Measurements from ENCODE around the gene TRIB2. TPM values are rescaled to one million over a fixed set of nuclear protein-coding genes. Genes with fewer than 3 reads are reported as not detected.

The TRIB2 gene
- total RNA-seq, 8 experiments from 2014 or later, result 10.4 to 112 (median 99.3) TPM

- no peak overlapping the region for H3K27ac ChIP-seq
- in situ Hi-C loops (cut with MboI; ENCODE audit: low pct_unique_long_range_greater_than_20kb in 2 of 9, low sequenced_read_pairs in 9 of 9, unreplicated experiment in 9 of 9), result loop anchor here in 3 of 9 experiments (25.0 kb wide), 2 partner anchors 212 to 287 kb away; no protein-coding TSS in a partner anchor
- no peak for ATAC-seq (replicated peaks in 6 of 8)
- 80 to 100% (median 96%) methylated on average over 1 to 10 of the region's 12 CpGs for WGBS, 10 experiments
- H3K4me3 ChIP-seq, result no peak overlapping the region
- H3K4me1 ChIP-seq (replicated peaks in 1 of 2), result peaks cover 12 to 13% of the 10 kb centered on the region in 2 donors
These were observed 8.8 kb downstream of the TRIB2 start for GRCh38 chr2:12725233-12726187.

GRCh38 chr2:12726271-12726670 is 9.5 kb downstream of the TRIB2 start:
- no peak overlapping the region for H3K4me3 ChIP-seq
- in situ Hi-C loops (cut with MboI; ENCODE audit: low pct_unique_long_range_greater_than_20kb in 2 of 9, low sequenced_read_pairs in 9 of 9, unreplicated experiment in 9 of 9), result loop anchor here in 3 of 9 experiments (25.0 kb wide), 2 partner anchors 211 to 286 kb away; no protein-coding TSS in a partner anchor
- peaks cover 12 to 13% of the 10 kb centered on the region in 2 donors for H3K4me1 ChIP-seq (replicated peaks in 1 of 2)
- ATAC-seq (replicated peaks in 6 of 8), result no peak
- 83 to 100% (median 100%) methylated on average over 1 to 2 of the region's 2 CpGs; no CpG with 5 or more reads in 2 of the 10 experiments for WGBS, 10 experiments
- H3K27ac ChIP-seq, result no peak overlapping the region

GRCh38 chr2:12727065-12727464 is 10.3 kb downstream of the TRIB2 start:
- Histone ChIP-seq H3K4me1 (replicated peaks in 1 of 2) (peaks cover 11 to 12% of the 10 kb centered on the region in 2 donors), H3K4me3 (no peak overlapping the region), H3K27ac (no peak overlapping the region)
- 67 to 100% (median 90%) methylated on average over 1 to 3 of the region's 6 CpGs; no CpG with 5 or more reads in 4 of the 10 experiments for WGBS, 10 experiments
- in situ Hi-C loops (cut with MboI; ENCODE audit: low pct_unique_long_range_greater_than_20kb in 2 of 9, low sequenced_read_pairs in 9 of 9, unreplicated experiment in 9 of 9), result loop anchor here in 3 of 9 experiments (25.0 kb wide), 2 partner anchors 210 to 285 kb away; no protein-coding TSS in a partner anchor
- peak in 2 of 8 experiments; percentile 15 to 58 for ATAC-seq (replicated peaks in 6 of 8)

GRCh38 chr2:12727641-12728040 is 10.9 kb downstream of the TRIB2 start:
- no peak overlapping the region for H3K27ac ChIP-seq
- H3K4me3 ChIP-seq, result no peak overlapping the region
- ATAC-seq (replicated peaks in 6 of 8), result no peak
- WGBS, 10 experiments, result 33 to 100% (median 93%) methylated on average over 1 to 3 of the region's 5 CpGs; no CpG with 5 or more reads in 5 of the 10 experiments
- peaks cover 7 to 9% of the 10 kb centered on the region in 2 donors for H3K4me1 ChIP-seq (replicated peaks in 1 of 2)
- in situ Hi-C loops (cut with MboI; ENCODE audit: low pct_unique_long_range_greater_than_20kb in 2 of 9, low sequenced_read_pairs in 9 of 9, unreplicated experiment in 9 of 9), result loop anchor here in 3 of 9 experiments (25.0 kb wide), 2 partner anchors 210 to 285 kb away; no protein-coding TSS in a partner anchor

- 94 to 100% (median 100%) methylated on average over 1 to 9 of the region's 9 CpGs; no CpG with 5 or more reads in 3 of the 10 experiments for WGBS, 10 experiments
- peaks cover under 1 to 9% of the 10 kb centered on the region in 2 donors for H3K4me1 ChIP-seq (replicated peaks in 1 of 2)
- H3K4me3 ChIP-seq, result no peak overlapping the region
- H3K27ac ChIP-seq, result no peak overlapping the region
- in situ Hi-C loops (cut with MboI; ENCODE audit: low pct_unique_long_range_greater_than_20kb in 2 of 9, low sequenced_read_pairs in 9 of 9, unreplicated experiment in 9 of 9), result loop anchor here in 3 of 9 experiments (25.0 kb wide), 2 partner anchors 209 to 284 kb away; no protein-coding TSS in a partner anchor
- no peak for ATAC-seq (replicated peaks in 6 of 8)
These were observed 11.6 kb downstream of the TRIB2 start for GRCh38 chr2:12728221-12728777.

GRCh38 chr2:12730265-12730664 is 13.5 kb downstream of the TRIB2 start:
- 69 to 100% (median 93%) methylated on average over 1 to 5 of the region's 5 CpGs; no CpG with 5 or more reads in 1 of the 10 experiments for WGBS, 10 experiments
- ATAC-seq (replicated peaks in 6 of 8), result no peak

GRCh38 chr2:12731701-12732280 is 15.1 kb downstream of the TRIB2 start:
- in situ Hi-C loops (cut with MboI; ENCODE audit: low pct_unique_long_range_greater_than_20kb in 2 of 9, low sequenced_read_pairs in 9 of 9, unreplicated experiment in 9 of 9), result loop anchor here in 3 of 9 experiments (25.0 kb wide), 2 partner anchors 206 to 281 kb away; no protein-coding TSS in a partner anchor
- Histone ChIP-seq H3K27ac (no peak overlapping the region), H3K4me1 (replicated peaks in 1 of 2) (peaks cover 0 to 9% of the 10 kb centered on the region in 2 donors)

More at GRCh38 chr2:12730265-12730664, 13.5 kb downstream of the TRIB2 start:
- H3K27ac ChIP-seq, result no peak overlapping the region
- no peak overlapping the region for H3K4me3 ChIP-seq
- peaks cover 0 to 9% of the 10 kb centered on the region in 2 donors for H3K4me1 ChIP-seq (replicated peaks in 1 of 2)
- in situ Hi-C loops (cut with MboI; ENCODE audit: low pct_unique_long_range_greater_than_20kb in 2 of 9, low sequenced_read_pairs in 9 of 9, unreplicated experiment in 9 of 9), result loop anchor here in 3 of 9 experiments (25.0 kb wide), 2 partner anchors 207 to 282 kb away; no protein-coding TSS in a partner anchor

GRCh38 chr2:12732651-12733050 is 15.9 kb downstream of the TRIB2 start:
- Histone ChIP-seq H3K4me1 (replicated peaks in 1 of 2) (peaks cover 0 to 9% of the 10 kb centered on the region in 2 donors), H3K27ac (no peak overlapping the region), H3K4me3 (no peak overlapping the region)
- WGBS, 10 experiments, result 90 to 95% (median 93%) methylated on average over 4 to 6 of the region's 10 CpGs; no CpG with 5 or more reads in 6 of the 10 experiments
- in situ Hi-C loops (cut with MboI; ENCODE audit: low pct_unique_long_range_greater_than_20kb in 2 of 9, low sequenced_read_pairs in 9 of 9, unreplicated experiment in 9 of 9), result loop anchor here in 3 of 9 experiments (25.0 kb wide), 2 partner anchors 205 to 280 kb away; no protein-coding TSS in a partner anchor
- no peak for ATAC-seq (replicated peaks in 6 of 8)

More at GRCh38 chr2:12731701-12732280, 15.1 kb downstream of the TRIB2 start:
- H3K4me3 ChIP-seq, result no peak overlapping the region
- WGBS, 10 experiments, result 74 to 100% (median 89%) methylated on average over 2 to 10 of the region's 16 CpGs; no CpG with 5 or more reads in 6 of the 10 experiments
- no peak for ATAC-seq (replicated peaks in 6 of 8)

- Histone ChIP-seq H3K4me1 (replicated peaks in 1 of 2) (peaks cover 0 to 9% of the 10 kb centered on the region in 2 donors), H3K27ac (no peak overlapping the region), H3K4me3 (no peak overlapping the region)
- 40 to 100% (median 85%) methylated on average over 1 to 2 of the region's 7 CpGs; no CpG with 5 or more reads in 4 of the 10 experiments for WGBS, 10 experiments
- in situ Hi-C loops (cut with MboI; ENCODE audit: low pct_unique_long_range_greater_than_20kb in 2 of 9, low sequenced_read_pairs in 9 of 9, unreplicated experiment in 9 of 9), result loop anchor here in 3 of 9 experiments (25.0 kb wide), 2 partner anchors 203 to 278 kb away; no protein-coding TSS in a partner anchor
- ATAC-seq (replicated peaks in 6 of 8), result no peak
These were observed 17.1 kb downstream of the TRIB2 start for GRCh38 chr2:12733846-12734245.

GRCh38 chr2:12734914-12735654 is 18.3 kb downstream of the TRIB2 start:
- WGBS, 10 experiments, result 82 to 100% (median 96%) methylated on average over 1 to 8 of the region's 12 CpGs; no CpG with 5 or more reads in 1 of the 10 experiments
- no peak overlapping the region for H3K4me3 ChIP-seq
- no peak for ATAC-seq (replicated peaks in 6 of 8)
- H3K4me1 ChIP-seq (replicated peaks in 1 of 2), result peaks cover 0 to 9% of the 10 kb centered on the region in 2 donors
- no peak overlapping the region for H3K27ac ChIP-seq
- in situ Hi-C loops (cut with MboI; ENCODE audit: low pct_unique_long_range_greater_than_20kb in 2 of 9, low sequenced_read_pairs in 9 of 9, unreplicated experiment in 9 of 9), result loop anchor here in 3 of 9 experiments (25.0 kb wide), 2 partner anchors 202 to 277 kb away; no protein-coding TSS in a partner anchor

- H3K4me1 ChIP-seq (replicated peaks in 1 of 2), result peaks cover 3 to 10% of the 10 kb centered on the region in 2 donors
- 67 to 100% (median 100%) methylated on average over 1 to 7 of the region's 9 CpGs; no CpG with 5 or more reads in 1 of the 10 experiments for WGBS, 10 experiments
- in situ Hi-C loops (cut with MboI; ENCODE audit: low pct_unique_long_range_greater_than_20kb in 2 of 9, low sequenced_read_pairs in 9 of 9, unreplicated experiment in 9 of 9), result loop anchor here in 3 of 9 experiments (25.0 kb wide), 2 partner anchors 200 to 275 kb away; no protein-coding TSS in a partner anchor
- no peak for ATAC-seq (replicated peaks in 6 of 8)
- H3K27ac ChIP-seq, result no peak overlapping the region
- no peak overlapping the region for H3K4me3 ChIP-seq
These were observed 20.6 kb downstream of the TRIB2 start for GRCh38 chr2:12737297-12737696.

Data from motor neuron (in vitro differentiated cells).